ENCODE measurements around the gene NKAIN2.
"Not testable (repeated sequence)": the region's sequence is repeated elsewhere in the genome, so short reads cannot be mapped to it uniquely, and the experiment has no call there.

NKAIN2 gene

GRCh38 chr6:124197148-124197547, 393.5 kb downstream of the NKAIN2 start:
- DNase-seq (ENCODE audit: low read depth in 2 of 3, low spot score in 1 of 3), result no peak

GRCh38 chr6:124199286-124199685, 395.6 kb downstream of the NKAIN2 start:
- DNase-seq (ENCODE audit: low read depth in 2 of 3, low spot score in 1 of 3), result no peak

- DNase-seq (ENCODE audit: low read depth in 2 of 3, low spot score in 1 of 3), result no peak
Observed at GRCh38 chr6:124200661-124201060, 397.0 kb downstream of the NKAIN2 start.

- no peak for DNase-seq (ENCODE audit: low read depth in 2 of 3, low spot score in 1 of 3)
Observed at GRCh38 chr6:124203101-124203811, 399.6 kb downstream of the NKAIN2 start.

- no peak for DNase-seq (ENCODE audit: low read depth in 2 of 3, low spot score in 1 of 3)
Observed at GRCh38 chr6:124203812-124204167, 400.1 kb downstream of the NKAIN2 start.

- DNase-seq (ENCODE audit: low read depth in 2 of 3, low spot score in 1 of 3), result no peak
Observed at GRCh38 chr6:124205921-124206320, 402.3 kb downstream of the NKAIN2 start.

GRCh38 chr6:124223611-124224345, 420.1 kb downstream of the NKAIN2 start:
- no peak for DNase-seq (ENCODE audit: low read depth in 2 of 3, low spot score in 1 of 3)

GRCh38 chr6:124226396-124226795, 422.7 kb downstream of the NKAIN2 start:
- DNase-seq (ENCODE audit: low read depth in 2 of 3, low spot score in 1 of 3), result no peak

GRCh38 chr6:124233221-124233620, 429.6 kb downstream of the NKAIN2 start:
- DNase-seq (ENCODE audit: low read depth in 2 of 3, low spot score in 1 of 3), result no peak

GRCh38 chr6:124234801-124235200, 431.1 kb downstream of the NKAIN2 start:
- DNase-seq (ENCODE audit: low read depth in 2 of 3, low spot score in 1 of 3), result no peak

- no peak for DNase-seq (ENCODE audit: low read depth in 2 of 3, low spot score in 1 of 3)
Observed at GRCh38 chr6:124237911-124238310, 434.2 kb downstream of the NKAIN2 start.

- DNase-seq (ENCODE audit: low read depth in 2 of 3, low spot score in 1 of 3), result not testable (repeated sequence)
Observed at GRCh38 chr6:124238408-124238807, 434.7 kb downstream of the NKAIN2 start.

GRCh38 chr6:124254941-124255685, 451.4 kb downstream of the NKAIN2 start:
- DNase-seq (ENCODE audit: low read depth in 2 of 3, low spot score in 1 of 3), result no peak

GRCh38 chr6:124260337-124260736, 456.7 kb downstream of the NKAIN2 start:
- DNase-seq (ENCODE audit: low read depth in 2 of 3, low spot score in 1 of 3), result no peak

GRCh38 chr6:124269733-124270132, 466.1 kb downstream of the NKAIN2 start:
- no peak for DNase-seq (ENCODE audit: low read depth in 2 of 3, low spot score in 1 of 3)

- DNase-seq (ENCODE audit: low read depth in 2 of 3, low spot score in 1 of 3), result no peak
Observed at GRCh38 chr6:124273701-124274100, 470.0 kb downstream of the NKAIN2 start.

- no peak for DNase-seq (ENCODE audit: low read depth in 2 of 3, low spot score in 1 of 3)
Observed at GRCh38 chr6:124282541-124282940, 478.9 kb downstream of the NKAIN2 start.

- no peak for DNase-seq (ENCODE audit: low read depth in 2 of 3, low spot score in 1 of 3)
Observed at GRCh38 chr6:124283486-124283885, 479.8 kb downstream of the NKAIN2 start.

- no peak for DNase-seq (ENCODE audit: low read depth in 2 of 3, low spot score in 1 of 3)
Observed at GRCh38 chr6:124285146-124285545, 481.5 kb downstream of the NKAIN2 start.

- no peak for DNase-seq (ENCODE audit: low read depth in 2 of 3, low spot score in 1 of 3)
Observed at GRCh38 chr6:124294574-124295200, 491.0 kb downstream of the NKAIN2 start.

- no peak for DNase-seq (ENCODE audit: low read depth in 2 of 3, low spot score in 1 of 3)
Observed at GRCh38 chr6:124297507-124297906, 493.8 kb downstream of the NKAIN2 start.

GRCh38 chr6:124298730-124299129, 495.1 kb downstream of the NKAIN2 start:
- no peak for DNase-seq (ENCODE audit: low read depth in 2 of 3, low spot score in 1 of 3)

All from stimulated activated CD4-positive, alpha-beta T cell treated with anti-CD3 and anti-CD28 coated beads, Interleukin-12 subunit alpha, Interleukin-12 subunit beta, amount 100 ng/mL, for 48 hours (primary cell).